Measurements from ENCODE around the gene RGS1.

DNA sequence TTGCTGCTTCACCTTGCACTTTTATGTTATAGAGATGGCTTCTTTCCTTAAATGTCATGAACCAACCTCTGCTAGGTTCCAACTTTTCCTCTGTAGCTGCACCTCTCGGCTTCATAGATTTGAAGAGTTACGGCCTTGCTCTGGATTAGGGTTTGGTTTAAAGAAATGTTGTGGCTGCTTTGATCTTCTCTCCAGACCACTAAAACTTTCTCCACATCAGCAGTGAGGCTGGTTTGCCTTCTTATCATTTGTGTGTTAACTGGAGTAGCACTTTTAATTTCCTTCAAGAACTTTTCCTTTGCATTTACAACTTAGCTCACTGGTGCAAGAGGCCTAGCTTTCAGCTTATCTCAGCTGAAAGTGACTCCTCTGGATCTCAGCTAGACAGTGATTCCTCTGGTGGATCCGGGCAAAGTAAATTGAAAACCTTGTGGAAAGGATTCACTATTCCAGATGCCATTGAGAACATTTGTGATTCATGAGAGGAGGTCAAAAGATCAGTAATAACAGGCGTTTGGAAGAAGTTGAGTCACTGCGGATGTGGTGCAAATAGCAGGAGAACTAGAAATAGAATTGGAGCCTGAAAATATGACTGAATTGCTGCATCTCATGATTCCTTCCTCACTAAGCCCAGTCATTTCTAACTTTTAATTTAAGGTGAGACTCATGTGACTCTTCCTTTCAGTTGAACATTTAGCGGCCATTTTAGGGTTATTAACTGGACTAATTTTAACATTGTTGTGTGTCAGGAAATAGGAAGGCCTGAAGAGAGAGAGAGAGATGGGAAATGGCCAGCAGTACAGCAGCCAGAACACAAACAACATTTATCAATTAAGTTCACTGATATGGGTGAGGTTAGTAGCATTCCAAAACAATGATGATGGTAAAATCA lies 16.2 kb upstream of the RGS1 start:
- no peak for TF ChIP-seq PAX5 (IDR thresholded peaks at IDR 0.05; ENCODE audit: insufficient read depth, low read length, severe bottlenecking)
- no peak for TF ChIP-seq POLR2A (IDR thresholded peaks at IDR 0.05; ENCODE audit: low read depth, low read length)
